Measurements from ENCODE around the gene LRRC25. TPM values are rescaled to one million over a fixed set of nuclear protein-coding genes. Genes with fewer than 3 reads are reported as not detected.

The LRRC25 gene
- total RNA-seq, 2 donors from 2014 or later: 6.8 to 16.8 TPM

GRCh38 chr19:18437491-18438330 is 40.3 kb upstream of the LRRC25 start, which contains the start of gene ISYNA1:
TSS of gene ISYNA1 (minus strand) at chr19:18438133. CDS start at chr19:18437979, 154 bp downstream.
- intact Hi-C loops (cut with DNase I): no loop called here
- DNase-seq (ENCODE audit: low spot score): no peak

- intact Hi-C loops (cut with DNase I): no loop called here
- peak; percentile 91 for DNase-seq (ENCODE audit: low spot score)
Observed at GRCh38 chr19:18436671-18437490, 39.5 kb upstream of the LRRC25 start.

- intact Hi-C loops (cut with DNase I): no loop called here
- no peak for DNase-seq (ENCODE audit: low spot score)
Observed at GRCh38 chr19:18435842-18436670, 38.6 kb upstream of the LRRC25 start.

GRCh38 chr19:18435178-18435841 is 37.9 kb upstream of the LRRC25 start:
- no peak for DNase-seq (ENCODE audit: low spot score)
- intact Hi-C loops (cut with DNase I): no loop called here

- intact Hi-C loops (cut with DNase I): no loop called here
- no peak for DNase-seq (ENCODE audit: low spot score)
Observed at GRCh38 chr19:18434411-18435175, 37.2 kb upstream of the LRRC25 start.

- intact Hi-C loops (cut with DNase I): no loop called here
- DNase-seq (ENCODE audit: low spot score): no peak
Observed at GRCh38 chr19:18433735-18434398, 36.4 kb upstream of the LRRC25 start.

GRCh38 chr19:18433015-18433691 is 35.7 kb upstream of the LRRC25 start:
- intact Hi-C loops (cut with DNase I): no loop called here
- no peak for DNase-seq (ENCODE audit: low spot score)

GRCh38 chr19:18432275-18433014 is 35.0 kb upstream of the LRRC25 start:
- DNase-seq (ENCODE audit: low spot score): no peak
- intact Hi-C loops (cut with DNase I): no loop called here

GRCh38 chr19:18431351-18432197 is 34.2 kb upstream of the LRRC25 start:
- no peak for DNase-seq (ENCODE audit: low spot score)
- intact Hi-C loops (cut with DNase I): no loop called here

- intact Hi-C loops (cut with DNase I): no loop called here
- no peak for DNase-seq (ENCODE audit: low spot score)
Observed at GRCh38 chr19:18430417-18431144, 33.2 kb upstream of the LRRC25 start.

- intact Hi-C loops (cut with DNase I): no loop called here
- DNase-seq (ENCODE audit: low spot score): no peak
Observed at GRCh38 chr19:18429717-18430416, 32.4 kb upstream of the LRRC25 start.

- intact Hi-C loops (cut with DNase I): no loop called here
Observed at GRCh38 chr19:18428787-18429674, 31.6 kb upstream of the LRRC25 start.

GRCh38 chr19:18428173-18428786 is 30.9 kb upstream of the LRRC25 start:
- no peak for DNase-seq (ENCODE audit: low spot score)
- intact Hi-C loops (cut with DNase I): no loop called here

More at GRCh38 chr19:18428787-18429674, 31.6 kb upstream of the LRRC25 start:
- peak; percentile 93 for DNase-seq (ENCODE audit: low spot score)
